H1 (cell line): ENCODE measurements around the gene TDRD12. TPM values are rescaled to one million over a fixed set of nuclear protein-coding genes. Genes with fewer than 3 reads are reported as not detected.

Source experiments
- CTCF ChIA-PET: fragments of 300-600 bp; sonication (Branson Sonifier 250); formaldehyde crosslinking; loops from one replicate; lab custom pipeline; 2021; ENCODE audit not compliant: partially characterized antibody; lab: Charles Lee
- POLR2A ChIA-PET: fragments of 300-600 bp; sonication (Branson Sonifier 250); formaldehyde crosslinking; loops from one replicate; lab custom pipeline; 2021; ENCODE audit warnings: inconsistent platforms; ENCODE audit not compliant: partially characterized antibody; lab: Charles Lee
- DNase-seq, 2 experiments: peaks; one replicate each; pipeline versions ENCODE4 v3.0.0 to v3.0.0-alpha.2; 2010 to 2022; ENCODE audit warnings: low spot score in 2 of 2, low read depth in 1 of 2, mixed read lengths in 1 of 2
- FAIRE-seq: peaks from 2 replicates; lab custom pipeline; 2011; peaks lifted over from hg19 to GRCh38; lab: Jason Lieb, UNC
- H2AFZ ChIP-seq: 2 replicates; pipeline ENCODE4 v1.8.1; 2012; ENCODE audit warnings: low read length, inconsistent platforms
- H2AK5ac ChIP-seq: 2 replicates; pipeline ENCODE4 v1.6.1; 2013; ENCODE audit warnings: low read depth, low read length
- H2BK120ac ChIP-seq: replicated peaks from 2 replicates; pipeline ENCODE3; 2013; ENCODE audit warnings: low read depth, low read length, inconsistent platforms
- H2BK12ac ChIP-seq: 2 replicates; pipeline ENCODE4 v1.6.1; 2013; ENCODE audit warnings: low read depth, low read length
- H2BK15ac ChIP-seq: 2 replicates; pipeline ENCODE4 v1.6.1; 2013; ENCODE audit warnings: low read length
- H2BK20ac ChIP-seq: 2 replicates; pipeline ENCODE4 v1.6.1; 2013; ENCODE audit warnings: low read length
- H2BK5ac ChIP-seq: 2 replicates; pipeline ENCODE4 v1.6.1; 2013; ENCODE audit warnings: low read depth, low read length
- H3K14ac ChIP-seq: 2 replicates; pipeline ENCODE4 v1.6.1; 2013; ENCODE audit warnings: inconsistent platforms; ENCODE audit not compliant: insufficient read length
- H3K18ac ChIP-seq: 2 replicates; pipeline ENCODE4 v1.6.1; 2013; ENCODE audit warnings: low read length; ENCODE audit errors: extremely low read depth
- H3K23ac ChIP-seq: 2 replicates; pipeline ENCODE4 v1.6.1; 2013; ENCODE audit warnings: inconsistent platforms; ENCODE audit not compliant: insufficient read length
- H3K23me2 ChIP-seq: 2 replicates; pipeline ENCODE4 v1.6.1; 2013; ENCODE audit warnings: low read depth, low read length
- H3K27ac ChIP-seq: 2 replicates; pipeline ENCODE4 v1.6.1; 2011; ENCODE audit warnings: low read depth, low read length, inconsistent platforms
- H3K27me3 ChIP-seq, 4 experiments: replicated peaks in 1 of 4; 1 replicate in 1 of 4; 2 replicates in 3 of 4; pipeline versions ENCODE4 v1.6.1 to v1.8.1; 2011 to 2013; ENCODE audit warnings: low read length in 3 of 4, mild to moderate bottlenecking in 3 of 4, inconsistent platforms in 2 of 4, mixed read lengths in 2 of 4, moderate library complexity in 1 of 4; ENCODE audit not compliant: control insufficient read depth in 3 of 4, insufficient read depth in 3 of 4; ENCODE audit errors: extremely low read depth in 1 of 4
- H3K36me3 ChIP-seq, 4 experiments: 2 replicates each; pipeline versions ENCODE4 v1.6.1 to v1.8.1; 2011 to 2013; ENCODE audit warnings: mild to moderate bottlenecking in 4 of 4, low read length in 3 of 4, moderate library complexity in 2 of 4, control low read depth in 1 of 4, inconsistent platforms in 1 of 4; ENCODE audit not compliant: insufficient read depth in 4 of 4, control insufficient read depth in 2 of 4
- H3K4ac ChIP-seq: replicated peaks from 2 replicates; pipeline ENCODE3; 2013; ENCODE audit warnings: low read length, low read depth, mixed read lengths, inconsistent platforms; ENCODE audit not compliant: insufficient read length
- H3K4me1 ChIP-seq, 4 experiments: replicated peaks in 1 of 4; 1 replicate in 1 of 4; 2 replicates in 3 of 4; pipeline versions ENCODE4 v1.6.1 to v1.8.1; 2011 to 2013; ENCODE audit warnings: low read length in 3 of 4, inconsistent platforms in 2 of 4, mixed read lengths in 1 of 4; ENCODE audit not compliant: insufficient read depth in 4 of 4, control insufficient read depth in 3 of 4
- H3K4me2 ChIP-seq, 2 experiments: 2 replicates each; pipeline versions ENCODE4 v1.6.1 to v1.8.1; 2011 to 2013; ENCODE audit warnings: low read depth in 2 of 2, low read length in 2 of 2, control low read depth in 1 of 2, inconsistent platforms in 1 of 2, mild to moderate bottlenecking in 1 of 2; ENCODE audit not compliant: insufficient read depth in 1 of 2
- H3K4me3 ChIP-seq, 4 experiments: fragments of 200-600, 300-600 bp in 1 of 4; sonication (generic), shearing (Covaris generic), sonication (Bioruptor Twin) in 1 of 4; 2 replicates each; pipeline versions ENCODE4 v1.5.1 to v1.8.1; 2011 to 2016; ENCODE audit warnings: low read length in 4 of 4, low read depth in 3 of 4, control low read depth in 2 of 4, inconsistent platforms in 2 of 4, mild to moderate bottlenecking in 2 of 4, mixed read lengths in 1 of 4, moderate library complexity in 1 of 4; ENCODE audit not compliant: insufficient read depth in 2 of 4; ENCODE audit errors: extremely low read depth in 1 of 4
- H3K56ac ChIP-seq: replicated peaks from 2 replicates; pipeline ENCODE3; 2013; ENCODE audit warnings: low read depth, mild to moderate bottlenecking, mixed read lengths, low read length, inconsistent platforms; ENCODE audit not compliant: insufficient read length
- H3K79me1 ChIP-seq: 2 replicates; pipeline ENCODE4 v1.6.1; 2013; ENCODE audit warnings: low read depth, low read length, control low read depth
- H3K79me2 ChIP-seq, 2 experiments: 2 replicates each; pipeline versions ENCODE4 v1.6.1 to v1.8.1; 2012 to 2013; ENCODE audit warnings: low read length in 2 of 2, mild to moderate bottlenecking in 2 of 2, inconsistent platforms in 1 of 2; ENCODE audit not compliant: insufficient read depth in 2 of 2, control insufficient read depth in 1 of 2
- H3K9ac ChIP-seq, 4 experiments: replicated peaks in 1 of 4; 1 replicate in 1 of 4; 2 replicates in 3 of 4; pipeline versions ENCODE4 v1.6.1 to v1.8.1; 2011 to 2013; ENCODE audit warnings: low read depth in 3 of 4, low read length in 3 of 4, control low read depth in 2 of 4, mild to moderate bottlenecking in 2 of 4, moderate library complexity in 2 of 4, inconsistent platforms in 1 of 4; ENCODE audit errors: extremely low read depth in 1 of 4
- H3K9me3 ChIP-seq, 2 experiments: 2 replicates each; pipeline versions ENCODE4 v1.6.1 to v1.8.1; 2012 to 2013; ENCODE audit warnings: mild to moderate bottlenecking in 2 of 2, moderate library complexity in 2 of 2, control low read depth in 1 of 2, inconsistent platforms in 1 of 2, low read depth in 1 of 2, low read length in 1 of 2, mixed read lengths in 1 of 2; ENCODE audit not compliant: insufficient read depth in 2 of 2
- H4K20me1 ChIP-seq, 2 experiments: replicated peaks in 1 of 2; 2 replicates each; pipeline versions ENCODE3 to v1.8.1; 2011 to 2013; ENCODE audit warnings: inconsistent platforms in 2 of 2, low read length in 2 of 2, mild to moderate bottlenecking in 1 of 2; ENCODE audit not compliant: insufficient read depth in 2 of 2, control insufficient read depth in 1 of 2
- H4K5ac ChIP-seq: 2 replicates; pipeline ENCODE4 v1.6.1; 2013; ENCODE audit warnings: low read length, low read depth, mixed read lengths, inconsistent platforms; ENCODE audit not compliant: insufficient read length
- H4K8ac ChIP-seq: 2 replicates; pipeline ENCODE4 v1.8.0; 2013; ENCODE audit warnings: mild to moderate bottlenecking, moderate library complexity, low read length, inconsistent platforms; ENCODE audit not compliant: insufficient read depth; ENCODE audit errors: extremely low read depth
- H4K91ac ChIP-seq: replicated peaks from 2 replicates; pipeline ENCODE3; 2013; ENCODE audit warnings: low read length, mixed read lengths, inconsistent platforms; ENCODE audit not compliant: insufficient read length
- ASH2L ChIP-seq: fragments of 200-600, 300-600 bp; sonication (generic); IDR thresholded peaks from one replicate; pipeline ENCODE4 v1.7.1; 2017; ENCODE audit warnings: low read length
- BRCA1 ChIP-seq: IDR thresholded peaks from 2 replicates; pipeline ENCODE4 v1.6.1; 2012; ENCODE audit warnings: low read depth, low read length, improper control_type of control experiment
- CEBPB ChIP-seq: IDR thresholded peaks from 2 replicates; pipeline ENCODE4 v1.6.1; 2012; ENCODE audit warnings: low read depth, low read length
- CHD2 ChIP-seq: IDR thresholded peaks from 2 replicates; pipeline ENCODE4 v1.6.1; 2012; ENCODE audit warnings: low read length, improper control_type of control experiment
- EP300 ChIP-seq, 2 experiments: IDR thresholded peaks; 1 replicate in 1 of 2; 2 replicates in 1 of 2; pipeline ENCODE4 v1.6.1; 2011 to 2012; ENCODE audit warnings: low read depth in 2 of 2, low read length in 2 of 2, mild to moderate bottlenecking in 2 of 2, borderline replicate concordance in 1 of 2, inconsistent platforms in 1 of 2, moderate library complexity in 1 of 2
- EZH2 ChIP-seq: fragments of 200-600 bp; sonication (generic); IDR thresholded peaks from 2 replicates; pipeline ENCODE4 v1.7.1; 2012; ENCODE audit warnings: low read depth, mild to moderate bottlenecking, moderate library complexity, low read length, inconsistent platforms; ENCODE audit not compliant: severe bottlenecking
- GTF2F1 ChIP-seq: IDR thresholded peaks from 2 replicates; pipeline ENCODE4 v1.6.1; 2012; ENCODE audit warnings: low read depth, low read length, improper control_type of control experiment, borderline replicate concordance
- NRF1 ChIP-seq: IDR thresholded peaks from 2 replicates; pipeline ENCODE4 v1.6.1; 2011; ENCODE audit warnings: mild to moderate bottlenecking, low read depth, low read length, improper control_type of control experiment
- RNF2 ChIP-seq: fragments of 200-900, 300-1000 bp; sonication (generic); IDR thresholded peaks from 2 replicates; pipeline ENCODE4 v1.7.1; 2016; ENCODE audit warnings: borderline replicate concordance, low read depth, mild to moderate bottlenecking, antibody characterized with exemption, low read length; ENCODE audit not compliant: poor library complexity, severe bottlenecking; ENCODE audit errors: missing control alignments
- SP2 ChIP-seq: IDR thresholded peaks from 2 replicates; pipeline ENCODE4 v1.6.1; 2012; ENCODE audit warnings: mild to moderate bottlenecking, low read length, inconsistent platforms
- SP4 ChIP-seq: IDR thresholded peaks from 2 replicates; pipeline ENCODE4 v1.6.1; 2012; ENCODE audit warnings: low read length, inconsistent platforms
- TAF7 ChIP-seq: optimal IDR thresholded peaks from 2 replicates; pipeline ENCODE3; 2011; ENCODE audit warnings: low read depth, mild to moderate bottlenecking, inconsistent platforms, low read length, moderate library complexity, borderline replicate concordance
- USF2 ChIP-seq: IDR thresholded peaks from 2 replicates; pipeline ENCODE4 v1.6.1; 2011; ENCODE audit warnings: low read length, improper control_type of control experiment
- YY1 ChIP-seq: IDR thresholded peaks from 2 replicates; pipeline ENCODE4 v1.6.1; 2011; ENCODE audit warnings: low read depth, mild to moderate bottlenecking, low read length
- ZNF274 ChIP-seq: IDR thresholded peaks from 2 replicates; pipeline ENCODE4 v1.7.0; 2012; ENCODE audit warnings: low read length, borderline replicate concordance; ENCODE audit errors: extremely low read depth
- polyA plus RNA-seq, 7 experiments: library from polyadenylated mRNA; depleted of rRNA in 3 of 7; stranded (reverse) in 5 of 7; unstranded in 2 of 7; fragments of >200 nt in 5 of 7; fragments of 200-250 nt in 2 of 7; gene quantifications; 1 replicate in 5 of 7; 2 replicates in 1 of 7; 4 replicates in 1 of 7; pipeline versions ENCODE4 v1.2.1 to v1.2.3, GENCODE V29; 2011 to 2013; ENCODE audit warnings: missing spikeins in 2 of 7, mixed read lengths in 2 of 7
- total RNA-seq: library from RNA; stranded (reverse); fragmentation: NEBNext Ultra II Directional; extraction: Animal tissue kit (Norgen Biotek cat#: 25700); gene quantifications from 2 replicates; pipeline ENCODE4 v1.2.1, GENCODE V29; 2021

Gene TDRD12
- total and polyA plus RNA-seq, 2 of the 8 experiments (the other 6 are each of a cell fraction or from before 2014, with no cell fraction given), result 0.39 to 0.88 TPM

GRCh38 chr19:32800191-32800590 lies 80.6 kb downstream of the TDRD12 start:
- no peak for FAIRE-seq
- no peak for TF ChIP-seq EZH2
- no peak for TF ChIP-seq CEBPB
- no peak for TF ChIP-seq SP4
- TF ChIP-seq NRF1, result no peak
- no peak for TF ChIP-seq BRCA1
- no peak for TF ChIP-seq EP300 (IDR thresholded peaks at IDR 0.05; ENCODE audit: borderline replicate concordance in 1 of 2, low read depth in 2 of 2, low read length in 2 of 2)
- no peak for TF ChIP-seq SP2
- no peak for TF ChIP-seq USF2
- TF ChIP-seq ASH2L, result no peak
- TF ChIP-seq YY1, result no peak
- no peak for TF ChIP-seq CHD2
- no peak for TF ChIP-seq ZNF274
- no peak for TF ChIP-seq TAF7
- TF ChIP-seq GTF2F1, result no peak
- no peak for TF ChIP-seq RNF2

More at GRCh38 chr19:32800191-32800590, 80.6 kb downstream of the TDRD12 start:
- Histone ChIP-seq H4K20me1 (no peaks in the 10 kb centered on the region), H4K91ac (no peak overlapping the region), H3K23ac (no peak overlapping the region), H3K4me2 (no peak overlapping the region), H3K23me2 (no peaks in the 10 kb centered on the region), H3K14ac (no peak overlapping the region), H3K9me3 (no peaks in the 10 kb centered on the region), H2BK20ac (no peak overlapping the region), H3K18ac (no peak overlapping the region), H3K27ac (no peak overlapping the region), H3K4me1 (0 out of 7 replicates have a peak, but pooled peaks cover 0 to 2% (median 0%) of the 10 kb centered on the region in 4 experiments), H2BK120ac (no peak overlapping the region), H3K4ac (no peak overlapping the region), H3K56ac (no peak overlapping the region), H2BK5ac (no peak overlapping the region), H2BK15ac (no peak overlapping the region), H3K4me3 (no peak overlapping the region), H3K79me2 (no peaks in the 10 kb centered on the region), H2BK12ac (no peak overlapping the region), H2AFZ (no peak overlapping the region), H3K9ac (no peak overlapping the region), H4K8ac (no peak overlapping the region), H4K5ac (no peak overlapping the region), H2AK5ac (no peak overlapping the region), H3K36me3 (no peaks in the 10 kb centered on the region), H3K79me1 (no peaks in the 10 kb centered on the region), H3K27me3 (no peaks in the 10 kb centered on the region)
- ChIA-PET POLR2A (no interaction called here), CTCF (no interaction called here)
- DNase-seq, result no peak
